PFSK-1 (cell line): ENCODE results near the gene SNCAIP.

Experiments used
- FOXP2 ChIP-seq: optimal IDR thresholded peaks from 2 replicates; pipeline ENCODE3; 2011; ENCODE audit warnings: borderline replicate concordance, control low read depth, inconsistent platforms; ENCODE audit not compliant: insufficient read depth; ENCODE audit errors: extremely low read length, extremely low read depth
- POLR2AphosphoS5 ChIP-seq: IDR thresholded peaks from 2 replicates; pipeline ENCODE4 v1.6.1; 2012; ENCODE audit warnings: low read depth, mild to moderate bottlenecking, control low read depth, low read length, moderate library complexity
- SIN3A ChIP-seq: IDR thresholded peaks from 2 replicates; pipeline ENCODE4 v1.6.1; 2012; ENCODE audit warnings: mild to moderate bottlenecking, low read length, moderate library complexity, borderline replicate concordance; ENCODE audit not compliant: insufficient read depth
- TAF1 ChIP-seq: IDR thresholded peaks from 2 replicates; pipeline ENCODE4 v1.6.1; 2012; ENCODE audit warnings: low read length, control low read depth, borderline replicate concordance; ENCODE audit not compliant: insufficient read depth
- TF ChIP-seq, protein P1 (sequence below), 2 experiments: IDR thresholded peaks; 2 replicates each; pipeline versions ENCODE4 v1.6.1 to v1.8.0; 2011 to 2012; ENCODE audit warnings: low read depth in 2 of 2, low read length in 2 of 2, control low read depth in 1 of 2, inconsistent platforms in 1 of 2, mild to moderate bottlenecking in 1 of 2, moderate library complexity in 1 of 2; ENCODE audit not compliant: insufficient read depth in 1 of 2

SNCAIP gene

DNA sequence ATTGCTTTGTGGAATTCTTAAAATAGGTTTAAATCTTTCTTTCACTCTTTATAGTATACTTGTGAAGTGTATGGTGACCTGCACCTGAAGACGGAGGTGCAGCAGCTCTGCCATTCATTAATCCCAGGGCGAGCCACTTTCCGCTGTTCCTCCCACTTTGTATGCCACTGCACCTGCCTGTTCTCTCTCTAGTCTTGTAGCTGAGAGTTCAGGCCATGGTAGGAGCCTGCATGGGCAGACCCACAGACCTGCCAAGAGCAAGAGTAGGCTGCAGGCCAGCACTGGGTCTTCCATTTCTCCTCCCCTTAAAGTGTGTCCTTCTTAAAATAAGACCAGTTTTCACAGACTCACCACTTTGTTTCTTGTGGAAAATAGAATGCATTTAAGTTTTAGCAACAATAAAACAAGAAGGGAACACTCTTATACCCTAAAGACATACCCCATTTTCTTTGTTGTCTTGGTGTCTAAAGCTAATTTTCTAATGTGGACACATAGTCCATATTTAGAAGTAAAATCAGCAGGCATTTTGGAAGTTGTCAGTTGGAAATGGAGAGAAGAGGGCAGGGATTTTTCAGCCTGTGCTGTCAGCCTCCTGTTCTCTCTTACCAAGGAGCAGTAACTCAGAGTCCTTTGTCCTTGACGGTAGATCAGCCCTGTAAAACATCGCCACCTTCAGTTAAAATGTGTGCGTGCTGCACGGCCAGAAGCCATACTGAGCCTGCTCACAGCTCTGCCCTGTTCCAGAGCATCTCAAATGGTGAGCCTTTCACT lies 103.2 kb downstream of the SNCAIP start:
- no peak for TF ChIP-seq POLR2AphosphoS5
- no peak for TF ChIP-seq TAF1
- no peak for TF ChIP-seq FOXP2
- TF ChIP-seq, protein P1, sequence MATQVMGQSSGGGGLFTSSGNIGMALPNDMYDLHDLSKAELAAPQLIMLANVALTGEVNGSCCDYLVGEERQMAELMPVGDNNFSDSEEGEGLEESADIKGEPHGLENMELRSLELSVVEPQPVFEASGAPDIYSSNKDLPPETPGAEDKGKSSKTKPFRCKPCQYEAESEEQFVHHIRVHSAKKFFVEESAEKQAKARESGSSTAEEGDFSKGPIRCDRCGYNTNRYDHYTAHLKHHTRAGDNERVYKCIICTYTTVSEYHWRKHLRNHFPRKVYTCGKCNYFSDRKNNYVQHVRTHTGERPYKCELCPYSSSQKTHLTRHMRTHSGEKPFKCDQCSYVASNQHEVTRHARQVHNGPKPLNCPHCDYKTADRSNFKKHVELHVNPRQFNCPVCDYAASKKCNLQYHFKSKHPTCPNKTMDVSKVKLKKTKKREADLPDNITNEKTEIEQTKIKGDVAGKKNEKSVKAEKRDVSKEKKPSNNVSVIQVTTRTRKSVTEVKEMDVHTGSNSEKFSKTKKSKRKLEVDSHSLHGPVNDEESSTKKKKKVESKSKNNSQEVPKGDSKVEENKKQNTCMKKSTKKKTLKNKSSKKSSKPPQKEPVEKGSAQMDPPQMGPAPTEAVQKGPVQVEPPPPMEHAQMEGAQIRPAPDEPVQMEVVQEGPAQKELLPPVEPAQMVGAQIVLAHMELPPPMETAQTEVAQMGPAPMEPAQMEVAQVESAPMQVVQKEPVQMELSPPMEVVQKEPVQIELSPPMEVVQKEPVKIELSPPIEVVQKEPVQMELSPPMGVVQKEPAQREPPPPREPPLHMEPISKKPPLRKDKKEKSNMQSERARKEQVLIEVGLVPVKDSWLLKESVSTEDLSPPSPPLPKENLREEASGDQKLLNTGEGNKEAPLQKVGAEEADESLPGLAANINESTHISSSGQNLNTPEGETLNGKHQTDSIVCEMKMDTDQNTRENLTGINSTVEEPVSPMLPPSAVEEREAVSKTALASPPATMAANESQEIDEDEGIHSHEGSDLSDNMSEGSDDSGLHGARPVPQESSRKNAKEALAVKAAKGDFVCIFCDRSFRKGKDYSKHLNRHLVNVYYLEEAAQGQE (IDR thresholded peaks at IDR 0.05; ENCODE audit: insufficient read depth in 1 of 2, low read depth in 2 of 2, low read length in 2 of 2), result no peak
- TF ChIP-seq SIN3A, result no peak

DNA sequence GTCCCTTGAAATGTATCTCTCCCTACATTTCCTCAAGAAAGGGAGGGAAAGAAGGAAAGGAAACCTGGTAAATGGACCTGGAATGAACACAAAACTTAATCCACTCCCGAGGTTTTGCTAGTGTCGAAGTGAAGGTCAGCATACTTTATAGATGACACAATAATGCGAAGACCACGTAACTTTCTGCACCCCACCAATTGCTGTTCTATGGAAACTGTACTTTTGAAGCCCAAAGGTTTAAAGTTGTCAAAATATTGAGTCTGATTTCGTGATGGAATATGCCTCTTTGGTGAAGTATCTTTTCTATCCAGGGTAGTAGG lies 103.7 kb downstream of the SNCAIP start:
- TF ChIP-seq SIN3A (no peak), FOXP2 (no peak), POLR2AphosphoS5 (no peak), TAF1 (no peak)
- TF ChIP-seq, protein P1 (IDR thresholded peaks at IDR 0.05; ENCODE audit: insufficient read depth in 1 of 2, low read depth in 2 of 2, low read length in 2 of 2), result no peak

DNA sequence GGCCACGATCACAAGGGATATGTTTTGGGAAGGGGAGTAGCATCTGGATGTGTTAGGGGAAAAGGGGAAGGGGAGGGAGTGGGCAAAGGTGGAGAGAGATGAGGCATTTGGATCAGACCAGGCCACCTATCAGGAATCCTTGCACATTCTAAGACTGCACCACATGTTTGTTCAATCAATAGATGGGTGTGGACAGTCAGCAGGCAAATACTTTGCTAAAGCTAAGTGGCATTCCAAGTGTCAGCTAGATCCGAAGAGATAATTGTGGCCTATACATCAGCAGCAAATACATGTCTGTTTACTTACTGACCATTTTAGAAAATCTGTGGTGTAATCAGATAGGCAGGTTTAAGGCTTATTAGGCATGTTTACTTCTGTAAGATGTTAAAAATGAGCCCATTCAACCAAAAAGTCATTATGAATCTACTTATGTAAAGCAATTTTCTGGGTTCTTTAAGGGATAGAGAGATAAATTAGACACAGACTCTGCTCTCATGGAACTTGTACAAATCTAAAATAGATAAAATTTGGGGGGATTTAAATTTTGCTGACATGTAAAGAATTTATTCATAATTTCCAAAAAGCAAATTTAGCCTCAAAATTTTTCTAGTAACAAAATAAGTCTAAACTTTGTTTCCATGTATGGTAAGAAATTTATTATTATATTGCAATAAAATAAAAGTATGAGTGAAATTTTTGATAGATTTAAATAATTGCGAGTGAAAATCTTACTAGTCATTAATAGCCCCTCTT lies 107.3 kb downstream of the SNCAIP start:
- no peak for TF ChIP-seq FOXP2
- TF ChIP-seq, protein P1 (IDR thresholded peaks at IDR 0.05; ENCODE audit: insufficient read depth in 1 of 2, low read depth in 2 of 2, low read length in 2 of 2), result no peak
- TF ChIP-seq SIN3A, result no peak
- no peak for TF ChIP-seq POLR2AphosphoS5
- no peak for TF ChIP-seq TAF1

DNA sequence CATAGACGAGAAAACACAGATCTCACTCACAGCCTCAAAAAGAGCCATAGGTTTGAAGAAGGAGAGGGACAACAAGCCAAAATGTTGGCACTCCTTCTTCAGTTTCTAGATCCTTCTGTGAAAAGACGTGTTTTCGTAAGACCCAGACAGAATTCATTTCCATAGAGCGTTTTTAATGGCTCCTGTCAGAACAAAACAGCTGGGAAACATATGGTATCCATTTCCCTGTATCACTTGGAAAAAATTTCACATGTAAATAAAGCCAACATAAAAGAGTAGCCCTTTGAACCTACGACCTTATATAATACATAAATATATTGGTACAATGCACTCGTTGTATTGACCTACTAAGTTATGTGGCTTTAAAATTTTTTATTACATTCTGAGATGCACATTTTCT lies 108.1 kb downstream of the SNCAIP start:
- TF ChIP-seq, protein P1 (IDR thresholded peaks at IDR 0.05; ENCODE audit: insufficient read depth in 1 of 2, low read depth in 2 of 2, low read length in 2 of 2), result no peak
- no peak for TF ChIP-seq SIN3A
- TF ChIP-seq POLR2AphosphoS5, result no peak
- TF ChIP-seq TAF1, result no peak
- no peak for TF ChIP-seq FOXP2
